ENCODE results near the gene IRF4. TPM values are rescaled to one million over a fixed set of nuclear protein-coding genes. Genes with fewer than 3 reads are reported as not detected.

Gene IRF4
- total RNA-seq, 1 donor from 2014 or later = not detected

- Mint-ChIP-seq H3K27ac (no peak overlapping the region), H3K4me3 (no peak overlapping the region), H3K36me3 (peaks cover 14% of the 10 kb centered on the region), H3K9me3 (peaks cover 20% of the 10 kb centered on the region), H3K4me1 (no peaks in the 10 kb centered on the region), H3K27me3 (ENCODE audit: low read depth) (no peaks in the 10 kb centered on the region)
- no peak for DNase-seq (ENCODE audit: low spot score in 2 of 2, unreplicated experiment in 2 of 2)
- no peak for TF ChIP-seq CTCF (IDR thresholded peaks at IDR 0.05; ENCODE audit: unreplicated experiment)
These were observed 47.4 kb upstream of the IRF4 start for GRCh38 chr6:343960-344815.

DNA sequence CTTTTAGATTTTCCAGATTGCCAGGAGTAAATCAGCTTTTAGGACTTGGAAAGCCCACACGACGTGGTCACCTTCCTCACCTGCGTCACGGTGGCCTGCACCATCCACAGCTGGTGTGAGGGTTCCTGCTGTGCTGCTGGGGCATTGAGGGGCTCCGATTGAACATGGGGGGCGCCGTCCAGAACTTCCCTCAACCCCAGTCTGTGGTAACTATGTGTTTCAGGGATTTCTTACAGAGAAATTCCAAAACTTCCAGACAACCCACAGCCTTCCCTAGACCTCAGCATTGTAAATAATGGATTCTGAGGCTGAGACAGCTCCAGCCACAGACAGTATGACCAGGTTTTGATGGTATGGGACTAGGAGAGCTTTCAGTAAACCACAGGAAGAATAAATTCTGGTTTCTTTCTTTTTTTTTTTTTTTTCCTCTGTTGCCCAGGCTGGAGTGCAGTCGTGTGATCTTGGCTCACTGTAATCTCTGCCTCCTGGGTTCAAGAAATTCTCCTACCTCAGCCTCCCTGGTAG lies 46.7 kb upstream of the IRF4 start:
- no peak for DNase-seq (ENCODE audit: low spot score in 2 of 2, unreplicated experiment in 2 of 2)
- H3K9me3 Mint-ChIP-seq = peaks cover 20% of the 10 kb centered on the region
- no peaks in the 10 kb centered on the region for H3K27me3 Mint-ChIP-seq (ENCODE audit: low read depth)
- H3K27ac Mint-ChIP-seq = no peak overlapping the region
- TF ChIP-seq CTCF (IDR thresholded peaks at IDR 0.05; ENCODE audit: unreplicated experiment) = no peak
- H3K36me3 Mint-ChIP-seq = peaks cover 16% of the 10 kb centered on the region
- no peak overlapping the region for H3K4me3 Mint-ChIP-seq
- H3K4me1 Mint-ChIP-seq = no peaks in the 10 kb centered on the region

- Mint-ChIP-seq H3K27ac (no peak overlapping the region), H3K4me1 (no peaks in the 10 kb centered on the region), H3K4me3 (no peak overlapping the region), H3K27me3 (ENCODE audit: low read depth) (no peaks in the 10 kb centered on the region), H3K9me3 (peaks cover 20% of the 10 kb centered on the region), H3K36me3 (peaks cover 14% of the 10 kb centered on the region)
- DNase-seq (ENCODE audit: low spot score in 2 of 2, unreplicated experiment in 2 of 2) = no peak
- no peak for TF ChIP-seq CTCF (IDR thresholded peaks at IDR 0.05; ENCODE audit: unreplicated experiment)
These were observed 45.7 kb upstream of the IRF4 start for GRCh38 chr6:345747-346385.

GRCh38 chr6:346386-347030 lies 45.0 kb upstream of the IRF4 start:
- Mint-ChIP-seq H3K27ac (no peak overlapping the region), H3K9me3 (peaks cover 24% of the 10 kb centered on the region), H3K27me3 (ENCODE audit: low read depth) (no peaks in the 10 kb centered on the region), H3K4me3 (no peak overlapping the region), H3K4me1 (no peaks in the 10 kb centered on the region), H3K36me3 (peaks cover 16% of the 10 kb centered on the region)
- TF ChIP-seq CTCF (IDR thresholded peaks at IDR 0.05; ENCODE audit: unreplicated experiment) = no peak
- no peak for DNase-seq (ENCODE audit: low spot score in 2 of 2, unreplicated experiment in 2 of 2)

DNA sequence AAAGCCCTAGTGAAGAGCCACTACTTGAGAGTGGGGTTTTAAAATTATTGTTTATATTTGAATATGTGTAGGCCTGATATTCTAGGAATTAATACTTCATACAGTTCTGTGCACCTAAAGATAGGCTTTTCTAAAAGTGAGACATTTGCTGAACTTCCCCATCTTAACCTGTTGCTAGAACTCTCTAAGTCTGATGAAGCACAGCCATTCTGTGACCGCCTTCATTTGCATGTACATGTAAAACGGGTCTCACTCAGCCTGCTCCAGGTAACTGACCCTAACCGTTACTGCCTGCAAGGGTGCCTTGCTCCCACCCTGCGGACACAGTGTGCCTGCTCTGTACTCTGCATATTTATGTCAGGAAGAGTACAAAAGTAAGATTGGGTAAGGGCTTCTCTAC lies 44.3 kb upstream of the IRF4 start:
- TF ChIP-seq CTCF (IDR thresholded peaks at IDR 0.05; ENCODE audit: unreplicated experiment) = no peak
- Mint-ChIP-seq H3K27me3 (ENCODE audit: low read depth) (no peaks in the 10 kb centered on the region), H3K27ac (no peak overlapping the region), H3K36me3 (peaks cover 13% of the 10 kb centered on the region), H3K9me3 (peaks cover 24% of the 10 kb centered on the region), H3K4me1 (no peaks in the 10 kb centered on the region), H3K4me3 (no peak overlapping the region)
- no peak for DNase-seq (ENCODE audit: low spot score in 2 of 2, unreplicated experiment in 2 of 2)

Data from mesothelial cell of epicardium (in vitro differentiated cells).